GM23338 (cell line): Measurements from ENCODE around the gene ROR1. TPM values are rescaled to one million over a fixed set of nuclear protein-coding genes. Genes with fewer than 3 reads are reported as not detected.
A peak's percentile ranks its signal among the peaks of the same experiment; 100 is the strongest.

Experiments used
- ATAC-seq: fragments of 200-7000 bp; cut with Tn5 transposase; 3 replicates; pipeline ENCODE4 v1.9.1; 2020
- DNase-seq: peaks from one replicate; pipeline ENCODE4 v3.0.0-alpha.2; 2015; ENCODE audit warnings: low spot score
- H2AFZ ChIP-seq: fragments of 200-600 bp; sonication (generic); 2 replicates; pipeline ENCODE4 v1.8.0; 2016; ENCODE audit warnings: antibody characterized with exemption, mild to moderate bottlenecking, moderate library complexity
- H3F3A ChIP-seq: fragments of 200-600 bp; sonication (generic); replicated peaks from 2 replicates; pipeline ENCODE4 v1.8.0; 2017; ENCODE audit warnings: antibody characterized with exemption, mixed run types, low read depth
- H3K27ac ChIP-seq: fragments of 200-600 bp; sonication (generic); 2 replicates; pipeline ENCODE4 v1.6.1; 2016; ENCODE audit warnings: low read depth
- H3K27me3 ChIP-seq: fragments of 200-600 bp; sonication (generic); 2 replicates; pipeline ENCODE4 v1.8.0; 2016; ENCODE audit warnings: mild to moderate bottlenecking, mixed run types, moderate library complexity; ENCODE audit not compliant: insufficient read depth
- H3K36me3 ChIP-seq: fragments of 200-600 bp; sonication (generic); 2 replicates; pipeline ENCODE4 v1.8.0; 2016; ENCODE audit warnings: mild to moderate bottlenecking; ENCODE audit not compliant: insufficient read depth
- H3K4me1 ChIP-seq: fragments of 200-600 bp; sonication (generic); 2 replicates; pipeline ENCODE4 v1.8.0; 2016; ENCODE audit warnings: mild to moderate bottlenecking, moderate library complexity; ENCODE audit not compliant: insufficient read depth
- H3K4me2 ChIP-seq: fragments of 200-600 bp; sonication (generic); 2 replicates; pipeline ENCODE4 v1.7.1; 2017; ENCODE audit warnings: mixed run types
- H3K4me3 ChIP-seq: fragments of 200-600 bp; sonication (generic); 2 replicates; pipeline ENCODE4 v1.6.1; 2016; ENCODE audit warnings: mixed run types
- H3K79me2 ChIP-seq: fragments of 200-600 bp; sonication (generic); replicated peaks from 2 replicates; pipeline ENCODE4 v1.8.0; 2017; ENCODE audit warnings: mild to moderate bottlenecking; ENCODE audit not compliant: insufficient read depth
- H3K9me2 ChIP-seq: fragments of 200-600 bp; sonication (generic); 2 replicates; pipeline ENCODE4 v1.8.0; 2017; ENCODE audit not compliant: insufficient read depth
- H4K20me1 ChIP-seq: fragments of 200-600 bp; sonication (generic); replicated peaks from 2 replicates; pipeline ENCODE4 v1.8.0; 2017; ENCODE audit warnings: mild to moderate bottlenecking; ENCODE audit not compliant: insufficient read depth
- H3K27ac Mint-ChIP-seq: 2 replicates; pipeline ENCODE4 v1.8.0; 2020; ENCODE audit warnings: inconsistent platforms, mild to moderate bottlenecking, moderate library complexity, mixed read lengths
- H3K27me3 Mint-ChIP-seq: 3 replicates; pipeline ENCODE4 v1.8.0; 2022; ENCODE audit warnings: low read depth, mild to moderate bottlenecking, moderate library complexity, mixed read lengths, inconsistent platforms; ENCODE audit not compliant: insufficient read depth, poor library complexity
- H3K36me3 Mint-ChIP-seq: 3 replicates; pipeline ENCODE4 v1.8.0; 2021; ENCODE audit warnings: low read depth, mild to moderate bottlenecking, inconsistent platforms, moderate library complexity, mixed read lengths
- H3K4me1 Mint-ChIP-seq: 3 replicates; pipeline ENCODE4 v1.8.0; 2020; ENCODE audit warnings: mild to moderate bottlenecking, inconsistent platforms, mixed read lengths
- H3K4me3 Mint-ChIP-seq: 3 replicates; pipeline ENCODE4 v1.8.0; 2021; ENCODE audit warnings: moderate library complexity, mild to moderate bottlenecking, inconsistent platforms, mixed read lengths
- H3K9me3 Mint-ChIP-seq: 3 replicates; pipeline ENCODE4 v1.8.0; 2020; ENCODE audit warnings: moderate library complexity, mild to moderate bottlenecking, inconsistent platforms, mixed read lengths
- CREB1 ChIP-seq: fragments of 250-450 bp; sonication (Bioruptor Pico); IDR thresholded peaks from 2 replicates; pipeline ENCODE4 v1.5.0; 2020; ENCODE audit warnings: low read depth, mild to moderate bottlenecking, moderate library complexity
- EZH2phosphoT487 ChIP-seq: fragments of 200-600 bp; sonication (generic); IDR thresholded peaks from one replicate; pipeline ENCODE4 v1.8.1; 2018; ENCODE audit warnings: antibody characterized with exemption; ENCODE audit not compliant: unreplicated experiment
- JUNB ChIP-seq: IDR thresholded peaks from one replicate; pipeline ENCODE4 v1.6.1; 2016; ENCODE audit warnings: antibody characterized with exemption; ENCODE audit not compliant: unreplicated experiment
- NANOG ChIP-seq: IDR thresholded peaks from 2 replicates; pipeline ENCODE4 v1.6.1; 2016; ENCODE audit warnings: antibody characterized with exemption, borderline replicate concordance
- POLR2AphosphoS5 ChIP-seq: IDR thresholded peaks from 2 replicates; pipeline ENCODE4 v1.6.1; 2016; ENCODE audit warnings: antibody characterized with exemption, low read depth
- STAT1 ChIP-seq: IDR thresholded peaks from one replicate; pipeline ENCODE4 v1.6.1; 2016; ENCODE audit warnings: antibody characterized with exemption; ENCODE audit not compliant: unreplicated experiment
- ZNF331 ChIP-seq: fragments of 250-450 bp; sonication (Bioruptor Pico); IDR thresholded peaks from 2 replicates; pipeline ENCODE4 v1.5.0; 2020; ENCODE audit warnings: low read depth, mild to moderate bottlenecking, moderate library complexity
- polyA plus RNA-seq: library from polyadenylated mRNA; unstranded; fragments of >200 nt; fragmentation: Nextera tagmentation; extraction: Ambion mirVana; gene quantifications from 2 replicates; pipeline ENCODE4 v1.2.1, GENCODE V29; 2016
- total RNA-seq: library from RNA; depleted of rRNA; stranded (reverse); fragments of >200 nt; shearing (Covaris generic); gene quantifications from 2 replicates; pipeline ENCODE4 v1.2.3, GENCODE V29; 2014
- TF ChIP-seq, protein P1 (sequence below): IDR thresholded peaks from 2 replicates; pipeline ENCODE4 v1.6.1; 2016; ENCODE audit warnings: antibody characterized with exemption
- TF ChIP-seq, protein P2 (sequence below): IDR thresholded peaks from one replicate; pipeline ENCODE4 v1.6.1; 2018; ENCODE audit warnings: antibody characterized with exemption; ENCODE audit not compliant: unreplicated experiment
- TF ChIP-seq, protein P3 (sequence below), 2 experiments: fragments of 200-600 bp in 1 of 2; sonication (generic) in 1 of 2; conservative IDR thresholded peaks; 2 replicates each; pipeline versions ENCODE4 v1.5.1 to v1.6.1; 2016 to 2017; ENCODE audit warnings: antibody characterized with exemption in 2 of 2, low read depth in 2 of 2, mild to moderate bottlenecking in 2 of 2, moderate library complexity in 1 of 2

ROR1 gene
- total and polyA plus RNA-seq, 2 experiments from 2014 or later = 59.7 to 96.0 TPM

DNA sequence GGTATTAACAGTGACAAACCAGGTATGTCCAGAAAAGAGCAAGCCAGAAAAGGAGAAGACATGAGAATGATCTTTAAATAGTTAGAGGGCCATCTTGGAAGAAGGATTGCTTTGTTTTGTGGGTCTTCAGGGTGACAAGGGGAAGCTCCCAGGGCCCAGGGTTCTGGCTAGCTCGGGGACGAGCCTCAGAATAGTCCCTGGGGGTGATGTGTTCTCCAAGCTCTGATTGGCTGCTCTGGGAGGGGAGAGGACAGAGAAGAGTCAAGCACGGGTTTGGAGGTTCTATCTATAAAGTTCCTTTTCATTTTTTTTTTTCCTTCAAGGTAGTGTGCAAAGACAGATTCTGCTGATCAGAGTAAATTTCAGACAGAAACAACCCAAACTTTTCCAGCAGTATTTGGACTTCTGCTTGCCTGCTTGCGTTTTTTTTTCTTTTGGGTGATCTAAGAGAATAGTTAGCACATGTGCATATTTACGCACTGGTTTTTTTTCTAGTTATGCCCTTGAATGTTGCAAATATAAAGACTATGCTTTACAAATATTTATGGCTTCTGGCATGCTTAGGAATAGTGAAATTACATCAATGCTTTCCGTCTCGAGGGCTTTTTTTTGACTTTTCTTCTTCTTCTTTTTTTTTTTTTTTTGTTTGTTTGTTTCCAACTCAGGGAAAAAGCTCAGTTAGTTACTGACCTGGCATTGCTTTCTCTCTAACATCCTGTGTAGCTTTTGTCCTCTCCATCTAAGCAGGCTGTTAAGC lies 59.7 kb downstream of the ROR1 start:
- H2AFZ ChIP-seq = no peak overlapping the region
- H3K27me3 ChIP-seq = no peaks in the 10 kb centered on the region
- no peaks in the 10 kb centered on the region for H3F3A ChIP-seq
- H3K36me3 ChIP-seq = no peaks in the 10 kb centered on the region
- H3K4me2 ChIP-seq = peak overlapping the region; percentile 41
- H3K27ac Mint-ChIP-seq = peak overlapping the region; percentile 50
- peak overlapping the region; percentile 26 for H3K27ac ChIP-seq
- peaks cover 67% of the 10 kb centered on the region for H3K4me1 ChIP-seq
- H3K9me2 ChIP-seq = no peaks in the 10 kb centered on the region
- peaks cover 84% of the 10 kb centered on the region for H3K4me1 Mint-ChIP-seq
- peaks cover 31% of the 10 kb centered on the region for H4K20me1 ChIP-seq
- no peak overlapping the region for H3K4me3 Mint-ChIP-seq
- H3K79me2 ChIP-seq = peaks cover 99% of the 10 kb centered on the region
- H3K36me3 Mint-ChIP-seq = peaks cover 19% of the 10 kb centered on the region
- ATAC-seq (peak; percentile 74), DNase-seq (peak; percentile 44)
- H3K27me3 Mint-ChIP-seq = peaks cover 2% of the 10 kb centered on the region
- no peak for TF ChIP-seq STAT1
- TF ChIP-seq, protein P1, sequence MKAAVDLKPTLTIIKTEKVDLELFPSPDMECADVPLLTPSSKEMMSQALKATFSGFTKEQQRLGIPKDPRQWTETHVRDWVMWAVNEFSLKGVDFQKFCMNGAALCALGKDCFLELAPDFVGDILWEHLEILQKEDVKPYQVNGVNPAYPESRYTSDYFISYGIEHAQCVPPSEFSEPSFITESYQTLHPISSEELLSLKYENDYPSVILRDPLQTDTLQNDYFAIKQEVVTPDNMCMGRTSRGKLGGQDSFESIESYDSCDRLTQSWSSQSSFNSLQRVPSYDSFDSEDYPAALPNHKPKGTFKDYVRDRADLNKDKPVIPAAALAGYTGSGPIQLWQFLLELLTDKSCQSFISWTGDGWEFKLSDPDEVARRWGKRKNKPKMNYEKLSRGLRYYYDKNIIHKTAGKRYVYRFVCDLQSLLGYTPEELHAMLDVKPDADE = no peak
- no peak for TF ChIP-seq EZH2phosphoT487
- no peak for TF ChIP-seq JUNB
- TF ChIP-seq NANOG = no peak
- no peak for TF ChIP-seq ZNF331 (CRISPR knock-in tag)
- TF ChIP-seq, protein P2, sequence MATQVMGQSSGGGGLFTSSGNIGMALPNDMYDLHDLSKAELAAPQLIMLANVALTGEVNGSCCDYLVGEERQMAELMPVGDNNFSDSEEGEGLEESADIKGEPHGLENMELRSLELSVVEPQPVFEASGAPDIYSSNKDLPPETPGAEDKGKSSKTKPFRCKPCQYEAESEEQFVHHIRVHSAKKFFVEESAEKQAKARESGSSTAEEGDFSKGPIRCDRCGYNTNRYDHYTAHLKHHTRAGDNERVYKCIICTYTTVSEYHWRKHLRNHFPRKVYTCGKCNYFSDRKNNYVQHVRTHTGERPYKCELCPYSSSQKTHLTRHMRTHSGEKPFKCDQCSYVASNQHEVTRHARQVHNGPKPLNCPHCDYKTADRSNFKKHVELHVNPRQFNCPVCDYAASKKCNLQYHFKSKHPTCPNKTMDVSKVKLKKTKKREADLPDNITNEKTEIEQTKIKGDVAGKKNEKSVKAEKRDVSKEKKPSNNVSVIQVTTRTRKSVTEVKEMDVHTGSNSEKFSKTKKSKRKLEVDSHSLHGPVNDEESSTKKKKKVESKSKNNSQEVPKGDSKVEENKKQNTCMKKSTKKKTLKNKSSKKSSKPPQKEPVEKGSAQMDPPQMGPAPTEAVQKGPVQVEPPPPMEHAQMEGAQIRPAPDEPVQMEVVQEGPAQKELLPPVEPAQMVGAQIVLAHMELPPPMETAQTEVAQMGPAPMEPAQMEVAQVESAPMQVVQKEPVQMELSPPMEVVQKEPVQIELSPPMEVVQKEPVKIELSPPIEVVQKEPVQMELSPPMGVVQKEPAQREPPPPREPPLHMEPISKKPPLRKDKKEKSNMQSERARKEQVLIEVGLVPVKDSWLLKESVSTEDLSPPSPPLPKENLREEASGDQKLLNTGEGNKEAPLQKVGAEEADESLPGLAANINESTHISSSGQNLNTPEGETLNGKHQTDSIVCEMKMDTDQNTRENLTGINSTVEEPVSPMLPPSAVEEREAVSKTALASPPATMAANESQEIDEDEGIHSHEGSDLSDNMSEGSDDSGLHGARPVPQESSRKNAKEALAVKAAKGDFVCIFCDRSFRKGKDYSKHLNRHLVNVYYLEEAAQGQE = no peak
- TF ChIP-seq CREB1 = no peak
- TF ChIP-seq, protein P3, sequence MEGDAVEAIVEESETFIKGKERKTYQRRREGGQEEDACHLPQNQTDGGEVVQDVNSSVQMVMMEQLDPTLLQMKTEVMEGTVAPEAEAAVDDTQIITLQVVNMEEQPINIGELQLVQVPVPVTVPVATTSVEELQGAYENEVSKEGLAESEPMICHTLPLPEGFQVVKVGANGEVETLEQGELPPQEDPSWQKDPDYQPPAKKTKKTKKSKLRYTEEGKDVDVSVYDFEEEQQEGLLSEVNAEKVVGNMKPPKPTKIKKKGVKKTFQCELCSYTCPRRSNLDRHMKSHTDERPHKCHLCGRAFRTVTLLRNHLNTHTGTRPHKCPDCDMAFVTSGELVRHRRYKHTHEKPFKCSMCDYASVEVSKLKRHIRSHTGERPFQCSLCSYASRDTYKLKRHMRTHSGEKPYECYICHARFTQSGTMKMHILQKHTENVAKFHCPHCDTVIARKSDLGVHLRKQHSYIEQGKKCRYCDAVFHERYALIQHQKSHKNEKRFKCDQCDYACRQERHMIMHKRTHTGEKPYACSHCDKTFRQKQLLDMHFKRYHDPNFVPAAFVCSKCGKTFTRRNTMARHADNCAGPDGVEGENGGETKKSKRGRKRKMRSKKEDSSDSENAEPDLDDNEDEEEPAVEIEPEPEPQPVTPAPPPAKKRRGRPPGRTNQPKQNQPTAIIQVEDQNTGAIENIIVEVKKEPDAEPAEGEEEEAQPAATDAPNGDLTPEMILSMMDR (conservative IDR thresholded peaks at IDR 0.05; ENCODE audit: low read depth in 2 of 2) = no peak
- no peak for TF ChIP-seq POLR2AphosphoS5
- peaks cover 3% of the 10 kb centered on the region; the same call in 1 of the 3 replicates for H3K9me3 Mint-ChIP-seq
- H3K4me3 ChIP-seq = no peak overlapping the region
